Inferior parietal cortex (tissue), 1 donor: ENCODE measurements around the gene CARNS1.
"Not testable (repeated sequence)": the region's sequence is repeated elsewhere in the genome, so short reads cannot be mapped to it uniquely, and the experiment has no call there.

ENCODE experiments used
- DNase-seq: peaks from one replicate; pipeline ENCODE4 v3.0.0-alpha.2; 2016; ENCODE audit errors: extremely low spot score

Gene CARNS1

DNA sequence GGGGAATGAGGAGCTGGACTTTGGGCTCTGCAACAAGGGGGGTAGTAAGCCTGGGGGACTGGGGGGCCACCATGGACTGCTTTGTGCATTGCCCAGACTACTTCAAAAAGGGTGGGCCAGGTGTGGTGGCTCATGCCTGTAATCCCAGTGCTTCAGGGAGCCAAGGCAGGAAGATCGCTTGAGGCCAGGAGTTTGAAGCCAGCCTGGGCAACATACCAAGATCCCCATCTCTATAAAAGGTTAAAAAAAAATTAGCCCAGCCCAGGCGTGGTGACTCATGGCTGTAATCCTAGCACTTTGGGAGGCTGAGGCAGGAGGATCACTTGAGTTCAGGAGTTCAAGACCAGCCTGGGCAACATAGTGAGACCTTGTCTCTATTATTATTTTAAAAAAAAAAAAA lies 50.1 kb downstream of the CARNS1 start:
- DNase-seq = not testable (repeated sequence)

- no peak for DNase-seq
These were observed 50.9 kb downstream of the CARNS1 start for GRCh38 chr11:67466367-67466766.

- no peak for DNase-seq
These were observed 51.7 kb downstream of the CARNS1 start for GRCh38 chr11:67466962-67467771.

DNA sequence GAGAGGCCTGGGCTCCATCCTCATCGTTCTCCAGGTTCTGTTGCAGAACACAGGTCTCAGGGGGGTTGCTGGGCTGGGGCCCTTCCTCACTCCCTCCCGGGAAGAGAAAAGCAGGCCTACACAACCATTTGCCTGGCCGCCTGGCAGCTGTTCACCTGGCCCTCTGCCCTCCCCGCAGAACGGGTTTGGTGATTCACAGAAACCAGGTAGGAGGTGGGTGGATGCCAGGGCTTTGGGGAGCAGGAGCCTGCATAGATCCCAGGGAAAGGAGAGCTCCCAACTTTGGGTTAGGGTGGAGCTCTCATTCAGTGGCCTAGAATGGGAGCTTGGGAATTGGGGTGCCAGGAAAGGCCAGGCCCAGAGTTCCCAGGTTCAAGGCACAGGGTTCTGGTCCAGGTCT lies 52.6 kb downstream of the CARNS1 start:
- DNase-seq = no peak

DNA sequence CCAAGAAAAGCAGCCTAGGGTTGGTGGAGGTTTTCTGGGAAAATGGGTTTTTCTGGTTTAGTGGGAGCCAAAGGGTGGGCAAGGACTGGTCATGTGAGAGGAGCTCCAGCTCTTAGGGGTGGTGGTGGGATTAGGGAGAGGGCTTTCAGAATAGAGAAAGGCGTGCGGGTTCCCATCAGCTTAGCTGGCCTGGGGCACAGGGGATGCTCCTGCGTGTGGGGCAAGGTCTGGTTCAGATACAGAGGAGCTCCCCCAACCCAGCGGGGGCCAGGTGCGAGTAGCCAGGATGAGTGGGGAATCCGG lies 52.9 kb downstream of the CARNS1 start:
- no peak for DNase-seq

DNA sequence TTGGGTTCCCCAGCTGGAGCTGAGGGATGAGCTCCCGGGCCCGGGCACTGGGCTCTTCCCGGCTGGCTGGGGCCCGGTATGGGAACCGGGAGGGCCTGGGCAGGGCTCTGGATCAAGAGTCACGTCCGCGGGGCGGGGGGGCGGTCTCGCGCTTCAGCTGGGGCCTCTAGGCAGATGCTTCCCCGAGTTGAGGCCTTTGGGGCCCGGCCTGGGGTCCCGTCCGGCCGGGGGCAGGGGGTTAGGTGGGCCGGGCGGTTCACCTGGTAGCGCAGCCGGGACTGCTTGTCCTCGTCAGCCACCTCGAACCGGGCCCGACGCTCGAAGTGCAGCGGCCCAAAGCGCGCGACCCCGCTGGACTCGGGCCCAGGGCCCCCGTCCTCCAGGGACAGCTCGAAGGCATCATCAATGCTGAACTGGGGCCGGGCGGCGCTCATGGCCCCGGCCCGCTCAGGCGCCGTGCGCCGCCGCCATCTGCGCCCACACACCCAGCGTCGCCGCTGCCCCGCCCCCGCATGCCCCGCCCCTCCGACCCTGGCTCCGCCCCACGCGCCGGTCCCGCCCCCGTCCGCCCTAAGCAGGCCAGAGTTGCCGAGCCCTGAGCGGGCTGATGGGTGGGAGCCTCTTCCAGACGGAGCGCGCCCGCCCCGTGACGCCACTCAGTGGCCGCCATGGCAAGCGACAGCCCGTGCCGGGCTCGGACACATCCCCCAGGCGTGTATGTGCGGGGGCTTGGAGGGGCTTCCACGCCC lies 53.5 kb downstream of the CARNS1 start, which contains the start of gene TMEM134:
TMEM134 (minus strand) TSS at position 493 of the 749 bp plus-strand sequence; CDS start at position 434, 59 bp downstream.
- DNase-seq = peak; percentile 85

DNA sequence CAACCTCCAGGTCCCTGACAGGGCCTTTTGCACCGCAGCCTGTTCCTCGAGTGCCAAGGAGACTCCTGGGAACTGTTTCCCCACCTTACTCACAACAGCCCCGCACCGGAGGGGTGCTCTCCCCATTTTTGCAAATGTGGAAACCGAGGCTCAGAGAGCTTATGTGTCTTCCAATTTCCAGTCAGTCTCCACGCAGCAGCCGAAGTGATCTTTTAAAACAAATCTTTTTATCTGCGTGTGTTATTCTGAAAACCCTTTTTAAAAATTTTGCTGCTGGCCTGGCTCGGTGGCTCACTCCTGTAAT lies 54.0 kb downstream of the CARNS1 start:
- DNase-seq = no peak

- DNase-seq = no peak
These were observed 55.0 kb downstream of the CARNS1 start for GRCh38 chr11:67470337-67471002.

DNA sequence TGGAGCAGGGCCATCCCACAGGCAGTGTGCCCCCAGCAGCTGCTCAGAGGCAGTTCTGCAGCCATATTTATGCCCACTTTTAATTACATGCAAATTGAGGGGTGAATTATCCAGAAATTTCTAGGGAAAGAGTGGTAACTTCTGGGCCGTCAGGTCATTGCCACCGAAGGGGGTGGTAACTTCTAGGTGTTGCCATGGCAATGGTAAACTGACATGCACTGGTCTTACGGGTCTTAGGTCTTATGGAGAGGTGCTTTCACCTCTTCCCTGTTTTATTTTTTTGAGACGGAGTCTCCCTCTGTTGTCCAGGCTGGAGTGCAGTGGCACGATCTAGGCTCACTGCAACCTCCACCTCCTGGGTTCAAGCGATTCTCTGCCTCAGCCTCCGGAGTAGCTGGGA lies 57.4 kb downstream of the CARNS1 start:
- DNase-seq = no peak
